Gastroesophageal sphincter (tissue), 3 donors: ENCODE results near the gene SETD5.

Experiments used
- CTCF ChIP-seq, 4 experiments: fragments of 200-600 bp in 2 of 4; fragments of 450-650 bp in 2 of 4; sonication (generic) in 1 of 4; IDR thresholded peaks; one replicate each; pipeline ENCODE4 v1.5.1; 2017 to 2019; ENCODE audit warnings: antibody characterized with exemption in 4 of 4, mild to moderate bottlenecking in 2 of 4, moderate library complexity in 2 of 4
- EP300 ChIP-seq: sonication (generic); formaldehyde crosslinking; IDR thresholded peaks from one replicate; pipeline ENCODE4 v1.6.1; 2017; ENCODE audit warnings: antibody characterized with exemption, mild to moderate bottlenecking
- POLR2AphosphoS5 ChIP-seq: sonication (generic); formaldehyde crosslinking; IDR thresholded peaks from one replicate; pipeline ENCODE4 v1.6.1; 2017; ENCODE audit warnings: antibody characterized with exemption

- TF ChIP-seq CTCF (IDR thresholded peaks at IDR 0.05) (no peak), EP300 (no peak), POLR2AphosphoS5 (no peak)
Measured at GRCh38 chr3:9435316-9435715, 37.9 kb downstream of the SETD5 start.
